Fibroblast of lung (primary cell): ENCODE measurements around the gene HIPK2. TPM values are rescaled to one million over a fixed set of nuclear protein-coding genes. Genes with fewer than 3 reads are reported as not detected.

Experiments used
- DNase-seq, 2 donors: peaks; one replicate each; pipeline versions ENCODE4 v3.0.0 to v3.0.0-alpha.2; 2010; ENCODE audit warnings: low read depth in 2 of 2
- H2AFZ ChIP-seq: 2 replicates; pipeline ENCODE4 v1.5.1; 2012; ENCODE audit warnings: low read length, control low read depth, inconsistent platforms
- H3K27ac ChIP-seq: 2 replicates; pipeline ENCODE4 v1.5.1; 2011; ENCODE audit warnings: low read length, control low read depth; ENCODE audit not compliant: insufficient read depth
- H3K27me3 ChIP-seq: 2 replicates; pipeline ENCODE4 v1.5.1; 2011; ENCODE audit warnings: mild to moderate bottlenecking, low read length; ENCODE audit not compliant: control insufficient read depth, insufficient read depth
- H3K36me3 ChIP-seq: 2 replicates; pipeline ENCODE4 v1.5.1; 2011; ENCODE audit warnings: low read length; ENCODE audit not compliant: control insufficient read depth, insufficient read depth
- H3K4me1 ChIP-seq: 2 replicates; pipeline ENCODE4 v1.5.1; 2011; ENCODE audit warnings: low read length; ENCODE audit not compliant: control insufficient read depth, insufficient read depth; ENCODE audit errors: extremely low read depth
- H3K4me2 ChIP-seq: 2 replicates; pipeline ENCODE4 v1.5.1; 2011; ENCODE audit warnings: low read length, control low read depth; ENCODE audit not compliant: insufficient read depth; ENCODE audit errors: extremely low read depth
- H3K4me3 ChIP-seq, 4 experiments: fragments of 200-600 bp in 1 of 4; sonication (generic) in 1 of 4; replicated peaks in 1 of 4; 2 replicates each; pipeline ENCODE4 v1.5.1; 2011 to 2016; ENCODE audit warnings: low read length in 4 of 4, low read depth in 3 of 4, mild to moderate bottlenecking in 3 of 4, control low read depth in 2 of 4, inconsistent platforms in 1 of 4, mixed read lengths in 1 of 4; ENCODE audit not compliant: insufficient read depth in 1 of 4; ENCODE audit errors: control extremely low read depth in 1 of 4
- H3K79me2 ChIP-seq: 2 replicates; pipeline ENCODE4 v1.5.1; 2012; ENCODE audit warnings: mild to moderate bottlenecking, low read length, inconsistent platforms; ENCODE audit not compliant: control insufficient read depth, insufficient read depth
- H3K9ac ChIP-seq: 2 replicates; pipeline ENCODE4 v1.5.1; 2011; ENCODE audit warnings: mild to moderate bottlenecking, low read length, control low read depth; ENCODE audit not compliant: insufficient read depth
- H3K9me3 ChIP-seq: 2 replicates; pipeline ENCODE4 v1.5.1; 2012; ENCODE audit warnings: low read depth, low read length; ENCODE audit not compliant: control insufficient read depth, insufficient read depth
- H4K20me1 ChIP-seq: 2 replicates; pipeline ENCODE4 v1.5.1; 2011; ENCODE audit warnings: low read length; ENCODE audit not compliant: control insufficient read depth, insufficient read depth; ENCODE audit errors: extremely low read depth
- EZH2 ChIP-seq: IDR thresholded peaks from 2 replicates; pipeline ENCODE4 v1.5.1; 2012; ENCODE audit warnings: low read length, control low read depth, mild to moderate bottlenecking; ENCODE audit errors: missing control alignments
- polyA plus RNA-seq, 2 donors: library from polyadenylated mRNA; depleted of rRNA in 1 of 2; stranded (reverse) in 1 of 2; unstranded in 1 of 2; fragments of >200 nt; gene quantifications; 2 replicates each; pipeline ENCODE4 v1.2.1, GENCODE V29; 2011 to 2012; ENCODE audit warnings: missing spikeins in 1 of 2
- total RNA-seq: library from RNA; depleted of rRNA; stranded (reverse); fragments of >200 nt; gene quantifications from 2 replicates; pipeline ENCODE4 v1.2.1, GENCODE V29; 2014
- TF ChIP-seq, protein P1 (sequence below), 2 donors: IDR thresholded peaks in 1 of 2; conservative IDR thresholded peaks in 1 of 2; 1 replicate in 1 of 2; 2 replicates in 1 of 2; pipeline ENCODE4 v1.5.1; 2011 to 2012; ENCODE audit warnings: low read length in 2 of 2, control low read depth in 1 of 2, inconsistent platforms in 1 of 2, low read depth in 1 of 2, mild to moderate bottlenecking in 1 of 2

Gene HIPK2
- total and polyA plus RNA-seq, 2 donors (not counting 1 experiment from before 2014, with no cell fraction given) = 10.1 to 11.1 TPM

DNA sequence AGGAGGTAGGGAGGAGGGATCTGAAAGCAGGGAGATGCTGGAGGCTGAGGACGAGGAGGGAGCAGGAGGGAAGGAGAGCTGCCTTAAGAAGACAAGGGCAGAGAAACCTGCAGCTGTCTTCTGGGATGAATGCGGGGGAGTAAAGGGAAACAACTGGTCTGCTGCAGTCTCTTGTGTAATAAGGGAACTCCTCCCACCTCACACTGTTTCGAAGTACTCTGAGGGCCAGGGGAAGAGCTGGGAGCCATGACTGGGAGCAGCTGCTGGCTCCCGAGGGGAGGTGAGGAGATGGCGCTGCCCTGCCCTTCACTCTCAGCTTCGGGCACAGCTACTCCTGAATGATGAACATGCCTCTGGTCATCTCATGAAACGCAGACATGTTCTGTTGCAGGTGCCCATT lies 189.2 kb downstream of the HIPK2 start:
- Histone ChIP-seq H3K27me3 (no peaks in the 10 kb centered on the region), H3K4me2 (no peak overlapping the region), H3K36me3 (peaks cover 9% of the 10 kb centered on the region), H3K9me3 (no peaks in the 10 kb centered on the region), H3K27ac (no peak overlapping the region), H3K9ac (no peak overlapping the region), H3K4me1 (peaks cover 4% of the 10 kb centered on the region), H3K4me3 (no peak overlapping the region), H2AFZ (no peak overlapping the region), H3K79me2 (no peaks in the 10 kb centered on the region), H4K20me1 (no peaks in the 10 kb centered on the region)
- DNase-seq = peak; percentile 59 to 65
- TF ChIP-seq EZH2 = no peak
- TF ChIP-seq, protein P1, sequence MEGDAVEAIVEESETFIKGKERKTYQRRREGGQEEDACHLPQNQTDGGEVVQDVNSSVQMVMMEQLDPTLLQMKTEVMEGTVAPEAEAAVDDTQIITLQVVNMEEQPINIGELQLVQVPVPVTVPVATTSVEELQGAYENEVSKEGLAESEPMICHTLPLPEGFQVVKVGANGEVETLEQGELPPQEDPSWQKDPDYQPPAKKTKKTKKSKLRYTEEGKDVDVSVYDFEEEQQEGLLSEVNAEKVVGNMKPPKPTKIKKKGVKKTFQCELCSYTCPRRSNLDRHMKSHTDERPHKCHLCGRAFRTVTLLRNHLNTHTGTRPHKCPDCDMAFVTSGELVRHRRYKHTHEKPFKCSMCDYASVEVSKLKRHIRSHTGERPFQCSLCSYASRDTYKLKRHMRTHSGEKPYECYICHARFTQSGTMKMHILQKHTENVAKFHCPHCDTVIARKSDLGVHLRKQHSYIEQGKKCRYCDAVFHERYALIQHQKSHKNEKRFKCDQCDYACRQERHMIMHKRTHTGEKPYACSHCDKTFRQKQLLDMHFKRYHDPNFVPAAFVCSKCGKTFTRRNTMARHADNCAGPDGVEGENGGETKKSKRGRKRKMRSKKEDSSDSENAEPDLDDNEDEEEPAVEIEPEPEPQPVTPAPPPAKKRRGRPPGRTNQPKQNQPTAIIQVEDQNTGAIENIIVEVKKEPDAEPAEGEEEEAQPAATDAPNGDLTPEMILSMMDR (conservative IDR thresholded peaks at IDR 0.05 in 1 of 2, IDR thresholded peaks at IDR 0.05 in 1 of 2; ENCODE audit: low read depth in 1 of 2, low read length in 2 of 2) = no peak

DNA sequence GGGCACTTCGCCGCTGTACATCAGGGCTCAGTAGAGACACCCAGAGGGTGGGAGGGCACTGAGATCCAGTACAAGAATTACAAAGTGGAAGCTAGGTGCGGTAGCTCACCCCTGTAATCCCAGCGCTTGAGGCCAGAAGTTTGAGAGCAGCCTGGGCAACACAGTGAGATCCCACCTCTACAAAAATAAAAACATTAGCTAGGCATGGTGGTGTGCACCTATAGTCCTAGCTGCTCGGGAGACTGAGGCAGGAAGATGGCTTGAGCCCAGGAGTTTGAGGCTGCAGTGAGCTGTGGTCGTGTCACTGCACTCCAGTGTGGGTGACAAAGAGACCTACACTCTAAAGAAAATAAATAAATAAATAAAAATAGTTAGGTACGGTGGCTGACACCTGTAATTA lies 190.3 kb downstream of the HIPK2 start:
- Histone ChIP-seq H3K4me3 (no peak overlapping the region), H4K20me1 (no peaks in the 10 kb centered on the region), H3K9me3 (no peaks in the 10 kb centered on the region), H3K36me3 (peaks cover 12% of the 10 kb centered on the region), H3K27ac (no peak overlapping the region), H3K79me2 (no peaks in the 10 kb centered on the region), H3K9ac (no peak overlapping the region), H3K4me1 (peaks cover 4% of the 10 kb centered on the region), H3K27me3 (no peaks in the 10 kb centered on the region), H3K4me2 (no peak overlapping the region), H2AFZ (no peak overlapping the region)
- no peak for DNase-seq
- TF ChIP-seq, protein P1 (conservative IDR thresholded peaks at IDR 0.05 in 1 of 2, IDR thresholded peaks at IDR 0.05 in 1 of 2; ENCODE audit: low read depth in 1 of 2, low read length in 2 of 2) = no peak
- TF ChIP-seq EZH2 = no peak

DNA sequence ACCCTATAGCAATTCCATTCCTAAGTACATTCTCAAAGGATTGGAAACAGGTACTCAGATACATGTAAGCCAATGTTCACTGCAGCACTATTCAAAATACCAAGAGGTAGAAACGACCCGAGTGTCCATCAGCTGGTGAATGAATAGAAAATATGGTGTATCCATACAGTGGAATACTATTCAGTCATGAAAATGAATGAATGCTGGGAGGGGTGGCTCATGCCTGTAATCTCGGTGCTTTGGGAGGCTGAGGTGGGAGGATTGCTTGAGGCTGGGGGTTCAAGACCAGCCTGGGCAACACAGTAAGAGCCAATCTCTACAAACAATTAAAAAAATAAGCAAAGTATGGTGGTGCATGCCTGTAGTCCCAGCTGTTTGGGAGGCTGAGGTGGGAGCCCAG lies 191.5 kb downstream of the HIPK2 start:
- no peak overlapping the region for H3K27ac ChIP-seq
- TF ChIP-seq, protein P1 (conservative IDR thresholded peaks at IDR 0.05 in 1 of 2, IDR thresholded peaks at IDR 0.05 in 1 of 2; ENCODE audit: low read depth in 1 of 2, low read length in 2 of 2) = no peak
- TF ChIP-seq EZH2 = no peak
- H3K36me3 ChIP-seq = peaks cover 17% of the 10 kb centered on the region
- H4K20me1 ChIP-seq = no peaks in the 10 kb centered on the region
- H3K79me2 ChIP-seq = no peaks in the 10 kb centered on the region
- DNase-seq = no peak
- H3K4me2 ChIP-seq = no peak overlapping the region
- no peak overlapping the region for H3K9ac ChIP-seq
- H2AFZ ChIP-seq = no peak overlapping the region
- H3K9me3 ChIP-seq = no peaks in the 10 kb centered on the region
- no peak overlapping the region for H3K4me3 ChIP-seq
- H3K27me3 ChIP-seq = no peaks in the 10 kb centered on the region
- peaks cover 4% of the 10 kb centered on the region for H3K4me1 ChIP-seq
